Endothelial cell of umbilical vein (primary cell): Measurements from ENCODE around the gene LDLRAD4. TPM values are rescaled to one million over a fixed set of nuclear protein-coding genes. Genes with fewer than 3 reads are reported as not detected.

Experiments
- BruUV-seq: library from RNA; stranded (reverse); fragments of 400-500 nt; replicated peaks from 2 replicates; lab custom pipeline; 2021; lab: Mats Ljungman, UMichigan
- CTCF ChIA-PET: fragments of 300-600, 350-600 bp; sonication (Branson Sonifier 250); formaldehyde crosslinking; loops from one replicate; lab custom pipeline; 2021; ENCODE audit warnings: antibody characterized with exemption, inconsistent platforms; lab: Charles Lee
- POLR2A ChIA-PET: fragments of 300-600, 350-600 bp; sonication (Branson Sonifier 250); formaldehyde crosslinking; loops from one replicate; lab custom pipeline; 2021; ENCODE audit warnings: antibody characterized with exemption, inconsistent platforms; lab: Charles Lee
- DNase-seq: peaks from one replicate; pipeline ENCODE4 v3.0.0-alpha.2; 2011; ENCODE audit warnings: low read depth, low spot score
- FAIRE-seq: peaks from 2 replicates; lab custom pipeline; 2011; peaks lifted over from hg19 to GRCh38; lab: Jason Lieb, UNC
- H2AFZ ChIP-seq: 2 replicates; pipeline ENCODE4 v1.6.0; 2012; ENCODE audit warnings: low read depth, low read length, control low read depth, inconsistent platforms
- H3K27ac ChIP-seq: 2 replicates; pipeline ENCODE4 v1.5.1; 2011; ENCODE audit warnings: low read depth, mild to moderate bottlenecking, control low read depth, low read length, moderate library complexity; ENCODE audit not compliant: insufficient read depth
- H3K27me3 ChIP-seq, 2 experiments: 2 replicates each; pipeline versions ENCODE4 v1.6.0 to v1.6.1; 2011; ENCODE audit warnings: low read length in 2 of 2, mixed read lengths in 1 of 2; ENCODE audit not compliant: control insufficient read depth in 2 of 2, insufficient read depth in 2 of 2
- H3K36me3 ChIP-seq, 2 experiments: 2 replicates in 1 of 2; 3 replicates in 1 of 2; pipeline ENCODE4 v1.5.1; 2011; ENCODE audit warnings: low read length in 2 of 2, mild to moderate bottlenecking in 1 of 2, moderate library complexity in 1 of 2; ENCODE audit not compliant: control insufficient read depth in 2 of 2, insufficient read depth in 2 of 2; ENCODE audit errors: extremely low read depth in 1 of 2
- H3K4me1 ChIP-seq: 3 replicates; pipeline ENCODE4 v1.5.1; 2011; ENCODE audit warnings: mild to moderate bottlenecking, low read length; ENCODE audit not compliant: control insufficient read depth, insufficient read depth; ENCODE audit errors: extremely low read depth
- H3K4me2 ChIP-seq: 2 replicates; pipeline ENCODE4 v1.6.1; 2011; ENCODE audit warnings: low read length, control low read depth, mixed read lengths; ENCODE audit not compliant: insufficient read depth
- H3K4me3 ChIP-seq, 3 experiments: fragments of 200-600 bp in 1 of 3; sonication (generic), shearing (Covaris generic) in 1 of 3; replicated peaks in 1 of 3; 2 replicates each; pipeline ENCODE4 v1.5.1; 2011 to 2016; ENCODE audit warnings: control low read depth in 3 of 3, low read length in 3 of 3, mild to moderate bottlenecking in 2 of 3, inconsistent platforms in 1 of 3, low read depth in 1 of 3, moderate library complexity in 1 of 3; ENCODE audit not compliant: insufficient read depth in 1 of 3
- H3K79me2 ChIP-seq: 2 replicates; pipeline ENCODE4 v1.6.0; 2012; ENCODE audit warnings: low read length, inconsistent platforms; ENCODE audit not compliant: control insufficient read depth, insufficient read depth
- H3K9ac ChIP-seq: replicated peaks from 2 replicates; pipeline ENCODE3; 2011; ENCODE audit warnings: low read length, control low read depth; ENCODE audit not compliant: insufficient read depth; ENCODE audit errors: extremely low read depth
- H3K9me1 ChIP-seq: replicated peaks from 3 replicates; pipeline ENCODE4 v1.6.0; 2011; ENCODE audit warnings: mild to moderate bottlenecking, low read length; ENCODE audit not compliant: control insufficient read depth, insufficient read depth; ENCODE audit errors: extremely low read depth
- H3K9me3 ChIP-seq: replicated peaks from 2 replicates; pipeline ENCODE4 v1.5.1; 2012; ENCODE audit warnings: low read length, inconsistent platforms; ENCODE audit not compliant: control insufficient read depth, insufficient read depth
- H4K20me1 ChIP-seq: replicated peaks from 2 replicates; pipeline ENCODE3; 2011; ENCODE audit warnings: mild to moderate bottlenecking, low read length; ENCODE audit not compliant: control insufficient read depth, insufficient read depth; ENCODE audit errors: extremely low read depth
- CTCF ChIP-seq, 2 donors: IDR thresholded peaks; 1 replicate in 1 of 2; 2 replicates in 1 of 2; pipeline ENCODE4 v1.5.1; 2011; ENCODE audit warnings: low read length in 2 of 2, mild to moderate bottlenecking in 2 of 2, moderate library complexity in 2 of 2, control low read depth in 1 of 2, inconsistent platforms in 1 of 2, low read depth in 1 of 2; ENCODE audit not compliant: insufficient read depth in 1 of 2; ENCODE audit errors: extremely low read depth in 1 of 2
- EZH2 ChIP-seq: IDR thresholded peaks from 2 replicates; pipeline ENCODE4 v1.6.1; 2012; ENCODE audit warnings: borderline replicate concordance, low read depth, mild to moderate bottlenecking, moderate library complexity, low read length, inconsistent platforms; ENCODE audit not compliant: severe bottlenecking
- FOS ChIP-seq: IDR thresholded peaks from 2 replicates; pipeline ENCODE4 v1.6.1; 2011; ENCODE audit warnings: mild to moderate bottlenecking, low read length, moderate library complexity, borderline replicate concordance; ENCODE audit not compliant: insufficient read depth
- GATA2 ChIP-seq: IDR thresholded peaks from 2 replicates; pipeline ENCODE4 v1.7.0; 2011; ENCODE audit warnings: low read depth, mild to moderate bottlenecking, moderate library complexity, mixed read lengths, low read length; ENCODE audit not compliant: insufficient read length, insufficient read depth
- JUN ChIP-seq: IDR thresholded peaks from 2 replicates; pipeline ENCODE4 v1.6.1; 2011; ENCODE audit warnings: borderline replicate concordance, low read depth; ENCODE audit not compliant: insufficient read length, insufficient read depth
- MAX ChIP-seq: IDR thresholded peaks from 2 replicates; pipeline ENCODE4 v1.6.1; 2011; ENCODE audit not compliant: insufficient read depth, insufficient read length
- MYC ChIP-seq: IDR thresholded peaks from one replicate; pipeline ENCODE4 v1.6.1; 2011; ENCODE audit warnings: mild to moderate bottlenecking, low read depth, low read length
- POLR2A ChIP-seq: IDR thresholded peaks from 2 replicates; pipeline ENCODE4 v1.6.1; 2012; ENCODE audit warnings: low read depth, mild to moderate bottlenecking, control low read depth, low read length
- POLR2AphosphoS5 ChIP-seq: IDR thresholded peaks from 2 replicates; pipeline ENCODE4 v1.6.1; 2012; ENCODE audit warnings: low read depth, mild to moderate bottlenecking, control low read depth, low read length, moderate library complexity; ENCODE audit not compliant: insufficient read depth
- dilution Hi-C: fragments of 300-500 bp; cut with MboI; formaldehyde crosslinking; loops from one replicate; pipeline ENCODE4 v1.15.0; 2019; ENCODE audit warnings: low sequenced_read_pairs; ENCODE audit not compliant: extremely low pct_ligation_motif_present
- intact Hi-C: fragments of 100-400 bp; cut with micrococcal nuclease; formaldehyde crosslinking; loops from one replicate; pipeline ENCODE4 v1.10.0; 2022
- polyA plus RNA-seq, 4 experiments: library from polyadenylated mRNA; depleted of rRNA in 3 of 4; stranded (reverse) in 3 of 4; unstranded in 1 of 4; fragments of >200 nt; gene quantifications; 2 replicates each; pipeline versions ENCODE4 v1.2.1 to v1.2.3, GENCODE V29; 2011 to 2012; ENCODE audit warnings: missing spikeins in 1 of 4
- total RNA-seq: library from RNA; stranded (reverse); gene quantifications from 2 replicates; pipeline ENCODE4 v1.2.3, GENCODE V29; 2021

LDLRAD4 gene
- total and polyA plus RNA-seq, 2 donors (not counting 3 experiments of a cell fraction or from before 2014, with no cell fraction given), result 5.2 to 6.5 TPM

GRCh38 chr18:13439461-13439860 is 220.9 kb downstream of the LDLRAD4 start:
- no peak overlapping the region for H3K9ac ChIP-seq
- BruUV-seq, result no TSS peak
- H3K9me1 ChIP-seq, result no peaks in the 10 kb centered on the region
- H2AFZ ChIP-seq, result no peak overlapping the region
- H3K79me2 ChIP-seq, result no peaks in the 10 kb centered on the region
- no peaks in the 10 kb centered on the region for H3K9me3 ChIP-seq
- POLR2A ChIA-PET, result no interaction called here
- H3K27me3 ChIP-seq, result no peaks in the 10 kb centered on the region
- H3K4me1 ChIP-seq, result peaks cover 20% of the 10 kb centered on the region
- no peak for DNase-seq
- no peak overlapping the region for H3K27ac ChIP-seq
- no peaks in the 10 kb centered on the region for H4K20me1 ChIP-seq
- intact Hi-C loops, result loop anchor here (5.0 kb wide), 1 partner anchor 173 kb away; no protein-coding TSS in a partner anchor
- no peaks in the 10 kb centered on the region for H3K36me3 ChIP-seq
- TF ChIP-seq CTCF (IDR thresholded peaks at IDR 0.05; ENCODE audit: extremely low read depth in 1 of 2, insufficient read depth in 1 of 2, low read depth in 1 of 2, low read length in 2 of 2), result no peak
- no peak for TF ChIP-seq EZH2
- TF ChIP-seq POLR2AphosphoS5, result no peak
- no peak for TF ChIP-seq POLR2A
- TF ChIP-seq MAX, result no peak
- no peak for TF ChIP-seq JUN
- TF ChIP-seq FOS, result no peak
- TF ChIP-seq MYC, result no peak
- no peak for TF ChIP-seq GATA2
- CTCF ChIA-PET, result interaction anchor here (3.0 kb wide), 1 partner anchor 12 kb away, joined by 9 read pairs; no protein-coding TSS in a partner anchor
- no peak overlapping the region for H3K4me2 ChIP-seq
- H3K4me3 ChIP-seq, result no peak overlapping the region
- dilution Hi-C loops, result no loop called here
- FAIRE-seq, result no peak
